Neural progenitor cell (in vitro differentiated cells): ENCODE data around the gene FNDC8.

Source experiments
- CTCF ChIP-seq: fragments of 200-600 bp; sonication (generic); IDR thresholded peaks from 2 replicates; pipeline ENCODE4 v1.5.1; 2017; ENCODE audit warnings: antibody characterized with exemption, mild to moderate bottlenecking
- EZH2 ChIP-seq: fragments of 200-600 bp; sonication (generic); IDR thresholded peaks from 2 replicates; pipeline ENCODE4 v1.6.1; 2017; ENCODE audit warnings: antibody characterized with exemption, mild to moderate bottlenecking, moderate library complexity
- EZH2phosphoT487 ChIP-seq: fragments of 200-600 bp; sonication (generic); IDR thresholded peaks from 2 replicates; pipeline ENCODE4 v1.6.1; 2017; ENCODE audit warnings: antibody characterized with exemption

- no peak for TF ChIP-seq EZH2phosphoT487
- TF ChIP-seq CTCF, result no peak
- no peak for TF ChIP-seq EZH2
These were observed 26.0 kb downstream of the FNDC8 start, which contains the start of gene UNC45B for GRCh38 chr17:35147375-35147905.
